HepG2 (cell line): ENCODE data around the gene NAT9. TPM values are rescaled to one million over a fixed set of nuclear protein-coding genes. Genes with fewer than 3 reads are reported as not detected.

ENCODE experiments used
- CHD2 ChIP-seq: IDR thresholded peaks from 2 replicates; pipeline ENCODE4 v1.6.1; 2011; ENCODE audit warnings: low read depth, low read length, improper control_type of control experiment
- KDM3A ChIP-seq: IDR thresholded peaks from 2 replicates; pipeline ENCODE4 v1.6.1; 2018; ENCODE audit warnings: low read depth, missing compliant biosample characterization
- MLX ChIP-seq: IDR thresholded peaks from 2 replicates; pipeline ENCODE4 v1.6.1; 2016
- RELA ChIP-seq: sonication (generic); formaldehyde crosslinking; IDR thresholded peaks from 2 replicates; pipeline ENCODE4 v1.4.0; 2020; ENCODE audit warnings: missing genetic modification reagents
- RERE ChIP-seq: IDR thresholded peaks from 2 replicates; pipeline ENCODE4 v1.6.1; 2016; ENCODE audit warnings: low read depth, missing genetic modification reagents, missing compliant biosample characterization
- RFXANK ChIP-seq: IDR thresholded peaks from 2 replicates; pipeline ENCODE4 v1.6.1; 2016
- SMARCE1 ChIP-seq: fragments of 450-650 bp; IDR thresholded peaks from 2 replicates; pipeline ENCODE4 v1.6.1; 2017; ENCODE audit warnings: borderline replicate concordance
- SMC3 ChIP-seq: IDR thresholded peaks from 2 replicates; pipeline ENCODE4 v1.6.1; 2011; ENCODE audit warnings: low read length, improper control_type of control experiment
- SOX13 ChIP-seq, 3 experiments: fragments of 450-650 bp in 1 of 3; sonication (generic) in 1 of 3; formaldehyde crosslinking in 1 of 3; IDR thresholded peaks in 2 of 3; conservative IDR thresholded peaks in 1 of 3; 2 replicates each; pipeline versions ENCODE4 v1.5.0 to v1.6.1; 2016 to 2020; ENCODE audit warnings: antibody characterized with exemption in 1 of 3, mild to moderate bottlenecking in 1 of 3, missing compliant biosample characterization in 1 of 3, missing genetic modification reagents in 1 of 3, moderate library complexity in 1 of 3
- ZFP90 ChIP-seq: sonication (generic); formaldehyde crosslinking; IDR thresholded peaks from 2 replicates; pipeline ENCODE4 v1.8.0; 2022; ENCODE audit warnings: missing genetic modification reagents, mild to moderate bottlenecking, inconsistent platforms, borderline replicate concordance
- ZNF572 ChIP-seq: sonication (generic); formaldehyde crosslinking; IDR thresholded peaks from 2 replicates; pipeline ENCODE4 v1.5.1; 2020; ENCODE audit warnings: mild to moderate bottlenecking, missing genetic modification reagents
- polyA plus RNA-seq, 8 experiments: library from polyadenylated mRNA; depleted of rRNA in 3 of 8; stranded (reverse) in 7 of 8; unstranded in 1 of 8; fragments of >200 nt; fragmentation: Illumina TruSeq in 4 of 8; extraction: Trizol in 4 of 8; gene quantifications; 2 replicates each; pipeline versions ENCODE4 v1.2.1 to v1.2.3, GENCODE V29; 2011 to 2016; ENCODE audit warnings: low read depth in 4 of 8, missing spikeins in 1 of 8, mixed read lengths in 1 of 8; ENCODE audit not compliant: insufficient read depth in 1 of 8
- total RNA-seq, 5 experiments: library from RNA; depleted of rRNA; stranded (reverse); fragments of >200 nt; fragmentation: Illumina TruSeq; extraction: Trizol; gene quantifications; 2 replicates each; pipeline ENCODE4 v1.2.3, GENCODE V29; 2016; ENCODE audit warnings: low read depth in 1 of 5
- TF ChIP-seq, protein P1 (sequence below): sonication (generic); formaldehyde crosslinking; IDR thresholded peaks from 2 replicates; pipeline ENCODE4 v1.4.0; 2020; ENCODE audit warnings: missing genetic modification reagents
- TF ChIP-seq, protein P2 (sequence below): sonication (generic); formaldehyde crosslinking; conservative IDR thresholded peaks from 2 replicates; pipeline ENCODE4 v1.4.0; 2020; ENCODE audit warnings: missing genetic modification reagents

The NAT9 gene
- total and polyA plus RNA-seq, 2 of the 13 experiments (the other 11 are each of a cell fraction or from before 2014, with no cell fraction given), result 39.7 to 44.2 TPM

DNA sequence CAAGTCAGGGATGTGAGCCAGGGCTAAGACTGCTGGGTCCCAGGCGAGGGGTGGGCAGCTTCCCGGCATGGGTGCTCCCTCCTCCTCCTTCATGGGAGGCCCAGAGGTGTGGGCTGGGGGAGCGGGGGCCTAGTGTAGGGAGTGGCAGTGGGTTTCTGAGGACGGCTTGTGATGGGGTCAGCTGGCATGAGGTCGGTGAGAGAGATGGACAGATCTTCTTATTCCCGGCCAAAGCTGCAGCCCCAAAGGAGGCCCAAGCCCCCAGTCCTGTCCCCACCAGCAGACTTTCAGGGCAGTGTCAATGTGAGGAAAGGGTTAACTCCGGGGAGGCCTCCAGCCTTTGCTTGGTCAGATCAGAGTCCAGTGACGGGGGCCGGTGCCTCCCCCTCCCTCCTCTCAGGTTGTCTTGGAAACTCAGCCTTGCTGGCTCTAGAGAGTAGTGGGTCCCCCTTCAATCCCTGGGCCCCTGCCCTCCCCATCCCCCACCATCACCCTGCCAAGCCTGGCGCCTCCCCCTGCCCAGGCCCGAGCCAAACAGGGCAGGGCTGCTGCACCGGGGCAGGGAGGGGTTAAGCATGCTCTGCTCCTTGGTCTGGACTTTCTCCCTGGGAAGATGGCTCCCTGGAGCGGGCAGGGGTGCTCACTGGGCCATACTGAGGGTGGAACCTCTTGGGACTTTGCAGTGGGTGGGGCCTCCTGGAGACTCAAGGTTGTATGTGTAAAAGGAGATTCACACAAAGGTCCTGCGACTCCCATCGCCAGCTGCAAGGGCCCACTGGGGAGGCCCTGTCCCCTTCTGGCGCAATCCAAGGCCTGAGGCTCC is 12.4 kb downstream of the NAT9 start (continued):
- TF ChIP-seq, protein P1, sequence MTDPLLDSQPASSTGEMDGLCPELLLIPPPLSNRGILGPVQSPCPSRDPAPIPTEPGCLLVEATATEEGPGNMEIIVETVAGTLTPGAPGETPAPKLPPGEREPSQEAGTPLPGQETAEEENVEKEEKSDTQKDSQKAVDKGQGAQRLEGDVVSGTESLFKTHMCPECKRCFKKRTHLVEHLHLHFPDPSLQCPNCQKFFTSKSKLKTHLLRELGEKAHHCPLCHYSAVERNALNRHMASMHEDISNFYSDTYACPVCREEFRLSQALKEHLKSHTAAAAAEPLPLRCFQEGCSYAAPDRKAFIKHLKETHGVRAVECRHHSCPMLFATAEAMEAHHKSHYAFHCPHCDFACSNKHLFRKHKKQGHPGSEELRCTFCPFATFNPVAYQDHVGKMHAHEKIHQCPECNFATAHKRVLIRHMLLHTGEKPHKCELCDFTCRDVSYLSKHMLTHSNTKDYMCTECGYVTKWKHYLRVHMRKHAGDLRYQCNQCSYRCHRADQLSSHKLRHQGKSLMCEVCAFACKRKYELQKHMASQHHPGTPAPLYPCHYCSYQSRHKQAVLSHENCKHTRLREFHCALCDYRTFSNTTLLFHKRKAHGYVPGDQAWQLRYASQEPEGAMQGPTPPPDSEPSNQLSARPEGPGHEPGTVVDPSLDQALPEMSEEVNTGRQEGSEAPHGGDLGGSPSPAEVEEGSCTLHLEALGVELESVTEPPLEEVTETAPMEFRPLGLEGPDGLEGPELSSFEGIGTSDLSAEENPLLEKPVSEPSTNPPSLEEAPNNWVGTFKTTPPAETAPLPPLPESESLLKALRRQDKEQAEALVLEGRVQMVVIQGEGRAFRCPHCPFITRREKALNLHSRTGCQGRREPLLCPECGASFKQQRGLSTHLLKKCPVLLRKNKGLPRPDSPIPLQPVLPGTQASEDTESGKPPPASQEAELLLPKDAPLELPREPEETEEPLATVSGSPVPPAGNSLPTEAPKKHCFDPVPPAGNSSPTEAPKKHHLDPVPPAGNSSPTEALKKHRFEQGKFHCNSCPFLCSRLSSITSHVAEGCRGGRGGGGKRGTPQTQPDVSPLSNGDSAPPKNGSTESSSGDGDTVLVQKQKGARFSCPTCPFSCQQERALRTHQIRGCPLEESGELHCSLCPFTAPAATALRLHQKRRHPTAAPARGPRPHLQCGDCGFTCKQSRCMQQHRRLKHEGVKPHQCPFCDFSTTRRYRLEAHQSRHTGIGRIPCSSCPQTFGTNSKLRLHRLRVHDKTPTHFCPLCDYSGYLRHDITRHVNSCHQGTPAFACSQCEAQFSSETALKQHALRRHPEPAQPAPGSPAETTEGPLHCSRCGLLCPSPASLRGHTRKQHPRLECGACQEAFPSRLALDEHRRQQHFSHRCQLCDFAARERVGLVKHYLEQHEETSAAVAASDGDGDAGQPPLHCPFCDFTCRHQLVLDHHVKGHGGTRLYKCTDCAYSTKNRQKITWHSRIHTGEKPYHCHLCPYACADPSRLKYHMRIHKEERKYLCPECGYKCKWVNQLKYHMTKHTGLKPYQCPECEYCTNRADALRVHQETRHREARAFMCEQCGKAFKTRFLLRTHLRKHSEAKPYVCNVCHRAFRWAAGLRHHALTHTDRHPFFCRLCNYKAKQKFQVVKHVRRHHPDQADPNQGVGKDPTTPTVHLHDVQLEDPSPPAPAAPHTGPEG (CRISPR knock-in tag), result peak; percentile 70; the same call in 1 of the 2 replicates
- TF ChIP-seq MLX (CRISPR knock-in tag) (no peak; the same call in 1 of the 2 replicates), ZFP90 (CRISPR knock-in tag) (peak; percentile 79), ZNF572 (CRISPR knock-in tag) (peak; percentile 91; the same call in 1 of the 2 replicates), SMARCE1 (no peak), RERE (CRISPR knock-in tag) (peak; percentile 56), SMC3 (no peak), RELA (CRISPR knock-in tag) (peak; percentile 24; the same call in 1 of the 2 replicates), KDM3A (peak; percentile 93; the same call in 1 of the 2 replicates), CHD2 (peak; percentile 67), SOX13 (IDR thresholded peaks at IDR 0.05) (no peak), SOX13 (CRISPR knock-in tag; conservative IDR thresholded peaks at IDR 0.05 in 1 of 2, IDR thresholded peaks at IDR 0.05 in 1 of 2) (peak in 1 of 2 experiments; percentile 75; a peak in 2 of 4 replicates), RFXANK (CRISPR knock-in tag) (no peak)
- TF ChIP-seq, protein P2, sequence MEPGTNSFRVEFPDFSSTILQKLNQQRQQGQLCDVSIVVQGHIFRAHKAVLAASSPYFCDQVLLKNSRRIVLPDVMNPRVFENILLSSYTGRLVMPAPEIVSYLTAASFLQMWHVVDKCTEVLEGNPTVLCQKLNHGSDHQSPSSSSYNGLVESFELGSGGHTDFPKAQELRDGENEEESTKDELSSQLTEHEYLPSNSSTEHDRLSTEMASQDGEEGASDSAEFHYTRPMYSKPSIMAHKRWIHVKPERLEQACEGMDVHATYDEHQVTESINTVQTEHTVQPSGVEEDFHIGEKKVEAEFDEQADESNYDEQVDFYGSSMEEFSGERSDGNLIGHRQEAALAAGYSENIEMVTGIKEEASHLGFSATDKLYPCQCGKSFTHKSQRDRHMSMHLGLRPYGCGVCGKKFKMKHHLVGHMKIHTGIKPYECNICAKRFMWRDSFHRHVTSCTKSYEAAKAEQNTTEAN (CRISPR knock-in tag), result 0 out of 2 replicates have a peak, but pooled peaks have one; percentile 20
